ENCODE results near the gene RILP.

DNA sequence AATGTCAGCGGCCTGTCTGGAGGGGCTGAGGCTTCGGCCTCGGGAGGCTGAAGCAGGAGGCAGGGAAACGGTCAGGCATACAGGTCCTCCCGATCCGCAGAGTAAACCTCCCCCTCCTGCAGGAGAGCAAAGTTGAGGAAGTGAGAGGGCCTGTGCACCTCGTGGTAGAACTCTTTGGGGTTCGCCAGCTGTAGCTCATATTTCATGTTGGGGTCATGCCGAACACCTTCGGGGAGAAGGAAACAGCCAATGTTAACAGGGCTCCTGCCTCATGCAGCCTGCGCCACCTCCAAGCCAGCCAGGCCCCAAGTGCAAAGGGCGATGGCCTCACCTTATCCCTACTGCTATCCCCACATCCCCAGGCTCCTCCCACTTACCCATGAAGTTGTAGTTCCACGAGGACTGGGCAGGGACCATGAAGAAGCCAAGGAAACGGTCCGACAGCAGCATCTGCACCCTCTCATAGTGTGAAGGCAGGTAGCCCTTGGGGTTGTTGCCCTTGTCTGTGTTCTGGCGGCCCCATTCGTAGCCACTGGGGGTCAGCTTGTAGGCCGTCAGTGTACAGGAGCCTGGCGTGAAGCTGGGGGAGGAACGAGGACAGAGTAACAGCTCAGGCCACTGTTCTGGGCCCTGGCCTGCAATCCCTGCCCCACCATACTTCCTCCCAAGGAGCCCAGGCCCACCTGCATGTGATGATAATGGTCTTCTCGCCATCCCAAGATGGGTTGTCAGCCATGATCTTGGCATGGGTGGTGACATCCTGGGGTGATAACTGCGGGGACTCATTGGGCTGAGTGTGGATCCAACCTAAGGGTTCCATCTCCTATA lies 1.3 kb upstream of the RILP start:
- TF ChIP-seq EP300 (IDR thresholded peaks at IDR 0.05; ENCODE audit: low read depth) (no peak), POLR2A (IDR thresholded peaks at IDR 0.05) (peak; percentile 53)
- TF ChIP-seq, protein P1, sequence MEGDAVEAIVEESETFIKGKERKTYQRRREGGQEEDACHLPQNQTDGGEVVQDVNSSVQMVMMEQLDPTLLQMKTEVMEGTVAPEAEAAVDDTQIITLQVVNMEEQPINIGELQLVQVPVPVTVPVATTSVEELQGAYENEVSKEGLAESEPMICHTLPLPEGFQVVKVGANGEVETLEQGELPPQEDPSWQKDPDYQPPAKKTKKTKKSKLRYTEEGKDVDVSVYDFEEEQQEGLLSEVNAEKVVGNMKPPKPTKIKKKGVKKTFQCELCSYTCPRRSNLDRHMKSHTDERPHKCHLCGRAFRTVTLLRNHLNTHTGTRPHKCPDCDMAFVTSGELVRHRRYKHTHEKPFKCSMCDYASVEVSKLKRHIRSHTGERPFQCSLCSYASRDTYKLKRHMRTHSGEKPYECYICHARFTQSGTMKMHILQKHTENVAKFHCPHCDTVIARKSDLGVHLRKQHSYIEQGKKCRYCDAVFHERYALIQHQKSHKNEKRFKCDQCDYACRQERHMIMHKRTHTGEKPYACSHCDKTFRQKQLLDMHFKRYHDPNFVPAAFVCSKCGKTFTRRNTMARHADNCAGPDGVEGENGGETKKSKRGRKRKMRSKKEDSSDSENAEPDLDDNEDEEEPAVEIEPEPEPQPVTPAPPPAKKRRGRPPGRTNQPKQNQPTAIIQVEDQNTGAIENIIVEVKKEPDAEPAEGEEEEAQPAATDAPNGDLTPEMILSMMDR (IDR thresholded peaks at IDR 0.05) = no peak
